ENCODE measurements around the gene PCMTD2.
"Not testable (repeated sequence)": the region's sequence is repeated elsewhere in the genome, so short reads cannot be mapped to it uniquely, and the experiment has no call there.

Gene PCMTD2

GRCh38 chr20:64231621-64232550 is 23.7 kb upstream of the PCMTD2 start:
- Mint-ChIP-seq H3K4me3 (no peak overlapping the region), H3K9me3 (no peaks in the 10 kb centered on the region), H3K4me1 (peaks cover 17% of the 10 kb centered on the region), H3K27me3 (no peaks in the 10 kb centered on the region), H3K36me3 (no peaks in the 10 kb centered on the region), H3K27ac (no peak overlapping the region)

- H3K27ac Mint-ChIP-seq: no peak overlapping the region
- H3K4me1 Mint-ChIP-seq: peaks cover 17% of the 10 kb centered on the region
- no peaks in the 10 kb centered on the region for H3K27me3 Mint-ChIP-seq
- no peaks in the 10 kb centered on the region for H3K36me3 Mint-ChIP-seq
- H3K9me3 Mint-ChIP-seq: no peaks in the 10 kb centered on the region
- H3K4me3 Mint-ChIP-seq: no peak overlapping the region
These were observed 22.8 kb upstream of the PCMTD2 start for GRCh38 chr20:64232794-64233193.

- Mint-ChIP-seq H3K4me3 (no peak overlapping the region), H3K36me3 (no peaks in the 10 kb centered on the region), H3K27ac (peak overlapping the region; percentile 60), H3K9me3 (no peaks in the 10 kb centered on the region), H3K4me1 (peaks cover 12% of the 10 kb centered on the region), H3K27me3 (no peaks in the 10 kb centered on the region)
These were observed 21.8 kb upstream of the PCMTD2 start for GRCh38 chr20:64233725-64234124.

- no peak overlapping the region for H3K4me3 Mint-ChIP-seq
- no peak overlapping the region for H3K27ac Mint-ChIP-seq
- no peaks in the 10 kb centered on the region for H3K36me3 Mint-ChIP-seq
- peaks cover 12% of the 10 kb centered on the region for H3K4me1 Mint-ChIP-seq
- no peaks in the 10 kb centered on the region for H3K9me3 Mint-ChIP-seq
- no peaks in the 10 kb centered on the region for H3K27me3 Mint-ChIP-seq
These were observed 21.2 kb upstream of the PCMTD2 start for GRCh38 chr20:64234291-64234791.

- not testable (repeated sequence) for H3K27ac Mint-ChIP-seq, H3K4me3 Mint-ChIP-seq, H3K9me3 Mint-ChIP-seq, H3K36me3 Mint-ChIP-seq, H3K27me3 Mint-ChIP-seq
- peaks cover 12% of the 10 kb centered on the region for H3K4me1 Mint-ChIP-seq
These were observed 20.5 kb upstream of the PCMTD2 start for GRCh38 chr20:64234921-64235565.

GRCh38 chr20:64236137-64237088 is 19.1 kb upstream of the PCMTD2 start:
- H3K9me3 Mint-ChIP-seq: no peaks in the 10 kb centered on the region
- H3K36me3 Mint-ChIP-seq: no peaks in the 10 kb centered on the region
- H3K27ac Mint-ChIP-seq: no peak overlapping the region
- no peak overlapping the region for H3K4me3 Mint-ChIP-seq
- no peaks in the 10 kb centered on the region for H3K27me3 Mint-ChIP-seq
- peaks cover 12% of the 10 kb centered on the region for H3K4me1 Mint-ChIP-seq

- H3K27me3 Mint-ChIP-seq: no peaks in the 10 kb centered on the region
- H3K27ac Mint-ChIP-seq: no peak overlapping the region
- H3K4me1 Mint-ChIP-seq: peaks cover 12% of the 10 kb centered on the region
- no peaks in the 10 kb centered on the region for H3K36me3 Mint-ChIP-seq
- H3K9me3 Mint-ChIP-seq: no peaks in the 10 kb centered on the region
- H3K4me3 Mint-ChIP-seq: no peak overlapping the region
These were observed 18.2 kb upstream of the PCMTD2 start for GRCh38 chr20:64237316-64237715.

GRCh38 chr20:64238115-64238825 is 17.3 kb upstream of the PCMTD2 start:
- peaks cover 8% of the 10 kb centered on the region for H3K4me1 Mint-ChIP-seq
- no peak overlapping the region for H3K4me3 Mint-ChIP-seq
- H3K36me3 Mint-ChIP-seq: no peaks in the 10 kb centered on the region
- H3K27me3 Mint-ChIP-seq: no peaks in the 10 kb centered on the region
- no peak overlapping the region for H3K27ac Mint-ChIP-seq
- no peaks in the 10 kb centered on the region for H3K9me3 Mint-ChIP-seq

GRCh38 chr20:64238851-64239387 is 16.6 kb upstream of the PCMTD2 start:
- Mint-ChIP-seq H3K4me1 (peaks cover 1% of the 10 kb centered on the region), H3K4me3 (no peak overlapping the region), H3K36me3 (no peaks in the 10 kb centered on the region), H3K9me3 (no peaks in the 10 kb centered on the region), H3K27me3 (no peaks in the 10 kb centered on the region), H3K27ac (no peak overlapping the region)

- Mint-ChIP-seq H3K4me1 (no peaks in the 10 kb centered on the region), H3K27ac (no peak overlapping the region), H3K9me3 (no peaks in the 10 kb centered on the region), H3K27me3 (peaks cover 2% of the 10 kb centered on the region), H3K36me3 (no peaks in the 10 kb centered on the region), H3K4me3 (no peak overlapping the region)
These were observed 15.9 kb upstream of the PCMTD2 start for GRCh38 chr20:64239449-64240242.

GRCh38 chr20:64240243-64241015 is 15.1 kb upstream of the PCMTD2 start:
- H3K27ac Mint-ChIP-seq: no peak overlapping the region
- H3K4me1 Mint-ChIP-seq: no peaks in the 10 kb centered on the region
- H3K4me3 Mint-ChIP-seq: no peak overlapping the region

GRCh38 chr20:64241061-64241460 is 14.5 kb upstream of the PCMTD2 start:
- H3K27ac Mint-ChIP-seq: no peak overlapping the region
- no peaks in the 10 kb centered on the region for H3K9me3 Mint-ChIP-seq
- H3K36me3 Mint-ChIP-seq: no peaks in the 10 kb centered on the region
- H3K4me1 Mint-ChIP-seq: no peaks in the 10 kb centered on the region
- H3K4me3 Mint-ChIP-seq: no peak overlapping the region
- peaks cover 5% of the 10 kb centered on the region for H3K27me3 Mint-ChIP-seq

More at GRCh38 chr20:64240243-64241015, 15.1 kb upstream of the PCMTD2 start:
- Mint-ChIP-seq H3K27me3 (peaks cover 2% of the 10 kb centered on the region), H3K9me3 (no peaks in the 10 kb centered on the region), H3K36me3 (no peaks in the 10 kb centered on the region)

GRCh38 chr20:64242003-64242796 is 13.3 kb upstream of the PCMTD2 start:
- Mint-ChIP-seq H3K27me3 (peaks cover 6% of the 10 kb centered on the region), H3K4me3 (no peak overlapping the region), H3K9me3 (no peaks in the 10 kb centered on the region), H3K27ac (no peak overlapping the region), H3K4me1 (no peaks in the 10 kb centered on the region), H3K36me3 (no peaks in the 10 kb centered on the region)
